HG03342 (cell line): ENCODE results near the gene TECRL.

Source experiments
- ATAC-seq: cut with Tn5 transposase; IDR thresholded peaks from one replicate; pipeline ENCODE4 v1.9.1; 2021; ENCODE audit warnings: mild to moderate bottlenecking, moderate library complexity; ENCODE audit not compliant: unreplicated experiment

Gene TECRL

DNA sequence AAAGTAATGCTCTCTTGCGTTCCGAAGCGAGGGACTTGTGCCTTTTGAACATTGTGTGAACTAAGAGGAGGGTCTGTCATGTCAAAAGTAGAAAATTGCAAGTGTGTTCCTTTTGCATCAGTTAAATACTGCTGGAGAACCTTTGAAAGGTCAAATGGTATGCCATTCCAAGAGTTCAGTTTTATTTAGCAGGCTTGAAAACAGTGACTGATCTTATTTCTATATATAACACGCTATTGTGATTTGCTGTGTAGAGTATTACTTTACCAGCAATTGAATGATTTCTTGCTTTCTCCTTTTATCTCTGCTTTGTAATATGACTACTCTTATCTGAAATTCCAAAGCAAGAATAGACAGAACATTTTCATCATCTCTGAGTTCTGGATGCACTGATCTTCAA, at the start of gene TECRL:
Gene TECRL (minus strand): TSS at position 151 of the 400 bp plus-strand sequence. CDS start 99 bp downstream, at position 52.
- ATAC-seq = no peak

DNA sequence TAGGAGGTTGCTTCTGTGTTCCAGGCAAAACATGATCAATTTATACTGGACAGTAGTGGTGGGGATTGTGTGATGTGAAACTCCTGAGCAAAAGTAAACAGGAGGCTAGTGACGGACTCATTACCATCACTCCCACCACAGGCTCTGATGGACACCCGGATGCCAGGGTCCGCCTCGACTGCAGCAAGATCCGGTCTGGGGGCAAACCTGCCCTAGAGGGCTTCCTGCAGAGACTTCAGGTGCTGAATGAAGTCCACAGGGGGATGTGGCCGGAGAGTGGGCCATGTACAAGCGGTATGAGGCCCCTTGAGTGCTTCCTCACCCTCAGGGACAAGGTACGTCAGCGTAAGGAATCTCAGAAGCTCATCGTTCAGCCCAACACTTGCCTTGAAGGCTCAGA, 23.4 kb upstream of the TECRL start:
- no peak for ATAC-seq

DNA sequence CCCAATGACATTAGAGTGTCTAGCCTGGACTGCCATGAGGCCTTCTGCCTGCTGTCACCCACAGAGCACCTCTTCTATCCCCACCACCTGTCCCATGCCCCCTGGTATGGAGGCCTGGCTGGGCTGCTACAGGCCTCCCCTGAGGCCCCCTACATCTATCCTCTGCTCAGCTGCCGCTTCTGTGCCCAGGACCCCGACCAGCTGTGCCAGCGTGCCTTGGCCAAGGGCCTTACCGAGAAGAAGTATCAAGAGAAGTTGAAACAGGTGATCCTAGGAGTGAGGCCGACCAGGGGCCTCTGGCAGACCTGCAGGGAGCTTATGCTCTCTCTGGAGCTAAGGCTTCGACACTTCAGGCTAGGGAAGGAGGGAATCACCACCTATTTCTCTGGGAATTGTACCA, 21.7 kb upstream of the TECRL start:
- no peak for ATAC-seq

- no peak for ATAC-seq
These were observed 8.7 kb upstream of the TECRL start for GRCh38 chr4:64417974-64418373.

GRCh38 chr4:64407000-64407399, 2.2 kb downstream of the TECRL start:
- ATAC-seq = no peak

- no peak for ATAC-seq
These were observed 3.5 kb downstream of the TECRL start for GRCh38 chr4:64405761-64406160.

DNA sequence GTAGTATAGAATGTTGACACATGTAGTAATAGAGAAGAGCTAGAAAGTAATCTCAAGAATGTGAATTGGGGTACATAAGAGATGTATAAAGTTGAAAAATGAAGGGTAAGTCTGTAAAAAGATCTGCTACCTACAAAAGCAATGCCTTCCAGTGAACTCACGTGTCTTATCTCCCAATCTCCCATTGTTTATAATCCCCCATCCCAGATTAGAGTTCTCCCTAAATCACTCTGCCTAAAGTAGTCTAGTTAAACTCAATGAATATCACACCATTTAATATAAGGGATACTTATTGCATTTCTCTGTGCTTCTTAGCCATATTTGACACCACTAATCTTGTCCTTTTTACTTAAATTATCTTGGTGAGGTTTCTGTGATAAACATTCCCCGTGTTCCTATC, 6.6 kb downstream of the TECRL start:
- ATAC-seq = no peak

DNA sequence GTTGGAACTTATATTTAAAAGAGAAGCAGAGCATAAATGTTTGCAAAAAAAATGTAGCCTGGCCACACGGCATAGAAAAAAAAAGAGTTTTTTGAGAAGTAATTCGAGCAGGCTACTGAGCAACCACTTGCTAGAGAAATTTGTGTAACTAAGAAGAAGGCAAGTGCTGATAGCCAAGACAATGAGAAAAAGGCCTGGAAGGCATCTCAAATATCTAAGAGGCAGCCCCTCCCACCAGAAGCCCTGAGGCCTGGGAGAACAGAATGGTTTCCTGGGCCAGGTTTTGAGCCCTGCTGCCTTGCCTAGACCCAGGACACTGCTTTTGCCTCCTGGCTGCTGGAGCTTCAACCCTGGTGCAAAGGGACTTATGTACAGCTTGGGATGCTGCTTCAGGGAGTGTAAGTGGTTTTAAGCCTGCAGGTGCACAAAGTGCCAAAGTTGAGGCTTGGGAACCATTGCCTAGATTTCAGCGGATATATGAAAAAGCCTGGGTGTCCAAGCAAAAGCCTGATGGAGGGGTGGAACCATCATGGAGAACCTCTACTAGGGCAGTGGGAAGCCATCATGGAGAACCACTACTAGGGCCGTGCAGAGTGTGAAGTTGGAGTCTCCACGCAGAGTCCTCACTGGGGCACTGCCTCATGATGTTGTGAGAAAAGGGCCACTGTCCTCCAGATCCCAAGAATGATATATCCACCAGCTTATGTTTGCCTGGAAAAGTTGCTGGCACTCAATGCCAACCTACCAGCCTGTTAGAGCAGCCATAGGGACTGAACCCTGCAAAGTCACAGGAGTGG, 9.7 kb downstream of the TECRL start:
- ATAC-seq = no peak

DNA sequence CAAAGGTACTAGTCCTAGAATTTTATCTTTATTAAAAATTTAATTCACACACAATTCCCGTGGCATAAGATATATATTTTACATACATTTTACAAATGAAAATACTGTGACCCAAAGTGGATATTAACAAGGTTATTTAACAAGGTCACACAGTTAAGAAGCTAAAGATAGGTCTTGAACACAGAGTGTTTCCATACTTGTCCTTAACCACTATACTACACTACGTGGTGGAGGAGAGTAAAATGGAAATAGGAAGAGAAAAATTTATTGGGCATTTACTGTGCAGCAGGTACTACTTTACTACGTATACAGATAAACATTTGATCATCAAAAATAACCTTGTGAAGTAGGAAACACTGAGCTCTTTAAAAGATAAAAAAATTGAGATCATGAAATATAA, 14.8 kb downstream of the TECRL start:
- ATAC-seq = no peak

DNA sequence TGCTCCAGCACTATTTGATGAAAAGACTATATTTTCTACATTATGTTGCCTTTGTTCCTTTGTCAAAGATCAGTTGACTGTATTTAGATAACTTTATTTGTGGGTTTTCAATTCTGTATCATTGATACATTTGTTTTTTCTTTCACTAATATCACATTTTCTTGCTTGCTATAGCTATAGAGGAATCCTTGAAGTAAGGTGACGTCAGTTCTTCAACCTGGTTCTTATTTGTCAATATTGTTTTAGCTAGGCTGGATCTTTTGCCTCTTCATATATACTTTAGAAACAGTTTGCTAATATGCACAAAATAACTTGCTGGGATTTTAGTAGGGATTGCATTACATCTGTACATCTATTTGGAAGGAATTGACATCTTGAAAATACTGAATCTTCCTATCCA, 21.0 kb downstream of the TECRL start:
- ATAC-seq = no peak

DNA sequence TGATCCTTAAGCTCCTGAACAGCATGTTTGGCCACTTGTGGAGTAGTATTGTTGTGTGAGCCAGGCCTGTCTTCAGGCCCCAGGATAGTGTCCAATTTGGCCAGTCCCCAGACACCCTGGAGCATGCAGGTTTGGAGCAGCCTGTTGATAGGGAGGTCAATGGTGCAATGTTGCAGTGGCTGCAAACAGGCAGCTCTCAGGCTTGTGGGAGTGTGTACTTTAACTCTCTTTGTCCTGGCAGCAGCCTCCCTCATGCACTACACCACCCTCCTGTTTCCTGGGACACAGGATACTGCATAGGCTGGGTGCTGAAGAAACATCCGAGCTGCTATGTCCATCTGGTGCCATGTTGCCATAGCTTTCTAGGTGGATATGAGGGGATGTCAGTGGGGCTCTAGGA, 24.0 kb downstream of the TECRL start:
- no peak for ATAC-seq

DNA sequence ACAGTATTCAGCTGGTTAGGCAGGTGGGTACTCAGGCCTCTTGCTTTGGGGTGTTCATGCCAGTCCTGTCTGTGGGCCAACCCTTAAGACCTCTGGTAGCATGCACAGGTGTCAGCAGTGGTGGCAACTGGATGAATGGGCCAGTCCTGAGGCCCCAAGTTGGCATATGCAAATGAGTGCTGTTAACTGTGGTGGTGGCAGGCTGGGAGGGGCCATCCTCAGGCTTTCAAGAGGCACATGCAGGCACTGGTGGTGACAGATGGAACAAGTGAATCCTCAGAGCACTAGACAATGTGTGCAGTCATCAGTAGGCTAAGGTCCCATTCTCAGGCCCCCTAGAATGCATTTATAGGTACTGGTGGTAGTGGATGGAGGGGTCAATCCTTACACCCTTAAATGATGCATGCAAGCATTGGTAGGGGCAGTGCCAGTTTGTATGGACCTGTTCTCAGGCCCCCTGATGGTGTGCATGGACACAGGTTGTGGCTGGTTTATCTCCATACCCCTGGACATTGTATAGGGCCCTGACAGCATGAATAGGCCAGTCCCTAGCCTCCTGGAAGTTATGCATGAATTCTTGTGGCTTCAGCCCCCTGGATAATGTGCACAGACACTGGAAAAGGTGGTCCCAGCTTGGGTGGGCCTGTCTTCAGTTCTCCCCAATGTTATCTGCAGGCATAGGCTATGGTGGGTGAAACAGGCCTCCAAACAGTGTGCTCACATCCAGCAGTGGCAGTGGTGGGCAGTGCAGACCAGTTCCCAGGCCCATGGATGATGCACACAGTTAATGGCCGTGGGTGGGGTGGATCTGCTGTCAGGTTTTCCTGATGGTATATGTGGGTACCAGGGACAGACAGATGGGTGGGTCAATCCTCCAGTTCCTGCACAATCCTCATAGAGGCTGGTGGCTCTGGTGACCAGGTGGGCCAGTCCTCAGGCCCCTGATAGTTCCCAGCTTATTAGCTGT, 24.7 kb downstream of the TECRL start:
- ATAC-seq = no peak

DNA sequence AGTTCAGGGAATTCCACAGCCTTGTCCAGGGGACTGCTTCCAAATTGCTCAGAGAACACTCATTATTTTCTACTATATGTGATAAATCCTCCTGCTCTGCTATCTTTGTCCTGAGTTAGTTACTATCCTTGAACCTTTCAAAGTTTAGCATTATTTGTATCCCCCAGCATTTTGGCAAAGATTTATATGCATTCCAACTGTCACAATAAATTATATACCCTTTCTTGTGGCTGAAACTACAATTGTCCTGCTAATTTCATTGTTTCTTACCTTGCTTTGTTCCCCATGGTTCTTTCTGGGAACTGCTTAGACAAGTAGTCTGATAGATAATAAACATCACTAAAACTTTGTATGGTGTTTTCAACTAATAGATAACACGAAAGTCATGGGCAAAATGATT, 40.5 kb downstream of the TECRL start:
- ATAC-seq = no peak

DNA sequence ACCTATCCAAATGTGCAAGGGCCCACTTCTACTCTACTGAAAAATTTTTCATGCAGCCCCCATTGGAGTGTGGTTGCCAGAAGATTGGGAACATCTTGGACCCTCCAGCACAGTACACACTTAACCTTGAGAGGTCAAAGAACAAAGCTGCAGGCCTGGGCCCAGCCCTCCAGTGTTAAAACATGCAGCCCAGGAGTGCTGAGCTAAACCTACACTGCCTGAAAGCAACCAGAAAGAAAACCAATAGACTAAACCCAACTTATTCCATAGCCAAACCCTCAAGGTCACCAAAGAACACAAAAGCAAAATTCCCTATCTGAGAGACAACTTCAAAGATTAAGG, 47.9 kb downstream of the TECRL start:
- no peak for ATAC-seq

GRCh38 chr4:64360664-64361398, 48.4 kb downstream of the TECRL start:
- ATAC-seq = no peak

- no peak for ATAC-seq
These were observed 49.8 kb downstream of the TECRL start for GRCh38 chr4:64359489-64359888.

GRCh38 chr4:64353904-64354303, 55.3 kb downstream of the TECRL start:
- ATAC-seq = no peak

- ATAC-seq = no peak
These were observed 67.5 kb downstream of the TECRL start for GRCh38 chr4:64341711-64342110.

GRCh38 chr4:64340218-64341110, 68.8 kb downstream of the TECRL start:
- ATAC-seq = no peak

DNA sequence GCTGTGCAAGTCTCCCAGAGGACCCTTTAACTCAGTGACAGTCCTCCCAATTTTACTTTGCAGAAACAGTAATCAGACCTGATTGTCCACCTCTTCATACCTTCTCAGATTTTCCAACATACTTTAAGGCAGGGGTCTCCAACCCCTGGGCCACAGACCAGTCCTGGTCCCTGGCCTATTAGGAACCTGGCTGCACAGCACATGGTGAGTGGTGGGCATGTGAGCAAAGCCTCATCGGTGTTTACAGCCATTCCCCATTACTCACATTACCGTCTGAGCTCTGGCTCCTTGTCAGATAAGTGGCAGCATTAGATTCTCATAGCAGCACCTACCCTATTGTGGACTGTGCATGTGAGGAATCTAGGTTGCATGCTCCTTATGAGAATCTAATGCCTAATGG, 74.3 kb downstream of the TECRL start:
- no peak for ATAC-seq
